ENCODE results near the gene SNAPC4.

GRCh38 chr9:136391737-136392537 is 8.0 kb downstream of the SNAPC4 start:
- no peak for TF ChIP-seq EP300 (IDR thresholded peaks at IDR 0.05; ENCODE audit: borderline replicate concordance in 1 of 2, low read depth in 1 of 2, low read length in 1 of 2)
- no peak for TF ChIP-seq IRF3 (IDR thresholded peaks at IDR 0.05; ENCODE audit: low read depth, low read length)
- no peak for TF ChIP-seq MXI1 (IDR thresholded peaks at IDR 0.05; ENCODE audit: low read depth, low read length)
- TF ChIP-seq NFIC (IDR thresholded peaks at IDR 0.05; ENCODE audit: borderline replicate concordance): no peak
- TF ChIP-seq CTCF (IDR thresholded peaks at IDR 0.05): no peak
